Measurements from ENCODE around the gene GNA14.
A peak's percentile ranks its signal among the peaks of the same experiment; 100 is the strongest.

DNA sequence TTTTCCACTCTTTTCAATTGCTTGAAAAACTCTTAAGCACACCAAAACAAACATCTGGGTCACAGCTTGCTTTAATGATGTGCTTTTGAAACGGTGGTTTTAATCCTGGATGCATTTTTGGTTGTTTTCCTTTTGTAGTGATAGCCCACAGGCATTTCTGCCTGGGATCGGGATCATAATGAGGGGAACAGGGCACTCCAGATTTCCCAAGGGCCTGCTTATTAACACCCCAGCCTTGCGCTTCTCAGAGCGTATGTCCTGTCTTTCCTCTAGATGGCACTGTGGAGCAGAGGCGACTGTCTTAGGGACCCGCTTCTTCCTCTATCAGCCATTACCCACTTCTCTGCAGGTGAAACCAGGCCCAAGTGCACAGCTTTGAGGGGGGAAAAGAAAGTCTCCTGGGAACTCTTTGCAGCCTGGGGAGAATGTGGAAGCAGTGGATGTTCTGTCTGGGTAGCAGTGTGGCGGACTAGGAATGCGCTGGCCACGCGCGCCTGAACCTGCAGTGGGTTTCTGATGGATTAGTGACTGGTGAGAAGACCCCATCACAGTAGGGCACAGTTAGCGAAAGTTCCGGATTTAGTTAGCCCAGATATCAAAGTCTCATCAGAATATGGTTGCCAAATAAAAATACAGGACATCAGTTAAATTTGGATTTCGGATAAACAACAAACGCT, 190.1 kb downstream of the GNA14 start:
- TF ChIP-seq BHLHE40 (IDR thresholded peaks at IDR 0.05; ENCODE audit: low read depth, low read length) (no peak), RNF2 (IDR thresholded peaks at IDR 0.05; ENCODE audit: borderline replicate concordance, low read depth) (no peak), NR3C1 (IDR thresholded peaks at IDR 0.05) (no peak), POLR2A (IDR thresholded peaks at IDR 0.05; ENCODE audit: low read length) (no peak), KDM1A (IDR thresholded peaks at IDR 0.05; ENCODE audit: low read depth) (no peak), RCOR1 (IDR thresholded peaks at IDR 0.05; ENCODE audit: low read depth, low read length) (no peak), CEBPB (IDR thresholded peaks at IDR 0.05) (no peak), EP300 (IDR thresholded peaks at IDR 0.05) (no peak), MYC (IDR thresholded peaks at IDR 0.05; ENCODE audit: borderline replicate concordance, low read length) (no peak)
- TF ChIP-seq, protein P1, sequence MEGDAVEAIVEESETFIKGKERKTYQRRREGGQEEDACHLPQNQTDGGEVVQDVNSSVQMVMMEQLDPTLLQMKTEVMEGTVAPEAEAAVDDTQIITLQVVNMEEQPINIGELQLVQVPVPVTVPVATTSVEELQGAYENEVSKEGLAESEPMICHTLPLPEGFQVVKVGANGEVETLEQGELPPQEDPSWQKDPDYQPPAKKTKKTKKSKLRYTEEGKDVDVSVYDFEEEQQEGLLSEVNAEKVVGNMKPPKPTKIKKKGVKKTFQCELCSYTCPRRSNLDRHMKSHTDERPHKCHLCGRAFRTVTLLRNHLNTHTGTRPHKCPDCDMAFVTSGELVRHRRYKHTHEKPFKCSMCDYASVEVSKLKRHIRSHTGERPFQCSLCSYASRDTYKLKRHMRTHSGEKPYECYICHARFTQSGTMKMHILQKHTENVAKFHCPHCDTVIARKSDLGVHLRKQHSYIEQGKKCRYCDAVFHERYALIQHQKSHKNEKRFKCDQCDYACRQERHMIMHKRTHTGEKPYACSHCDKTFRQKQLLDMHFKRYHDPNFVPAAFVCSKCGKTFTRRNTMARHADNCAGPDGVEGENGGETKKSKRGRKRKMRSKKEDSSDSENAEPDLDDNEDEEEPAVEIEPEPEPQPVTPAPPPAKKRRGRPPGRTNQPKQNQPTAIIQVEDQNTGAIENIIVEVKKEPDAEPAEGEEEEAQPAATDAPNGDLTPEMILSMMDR (IDR thresholded peaks at IDR 0.05), result peak; percentile 81
- TF ChIP-seq, protein P2, sequence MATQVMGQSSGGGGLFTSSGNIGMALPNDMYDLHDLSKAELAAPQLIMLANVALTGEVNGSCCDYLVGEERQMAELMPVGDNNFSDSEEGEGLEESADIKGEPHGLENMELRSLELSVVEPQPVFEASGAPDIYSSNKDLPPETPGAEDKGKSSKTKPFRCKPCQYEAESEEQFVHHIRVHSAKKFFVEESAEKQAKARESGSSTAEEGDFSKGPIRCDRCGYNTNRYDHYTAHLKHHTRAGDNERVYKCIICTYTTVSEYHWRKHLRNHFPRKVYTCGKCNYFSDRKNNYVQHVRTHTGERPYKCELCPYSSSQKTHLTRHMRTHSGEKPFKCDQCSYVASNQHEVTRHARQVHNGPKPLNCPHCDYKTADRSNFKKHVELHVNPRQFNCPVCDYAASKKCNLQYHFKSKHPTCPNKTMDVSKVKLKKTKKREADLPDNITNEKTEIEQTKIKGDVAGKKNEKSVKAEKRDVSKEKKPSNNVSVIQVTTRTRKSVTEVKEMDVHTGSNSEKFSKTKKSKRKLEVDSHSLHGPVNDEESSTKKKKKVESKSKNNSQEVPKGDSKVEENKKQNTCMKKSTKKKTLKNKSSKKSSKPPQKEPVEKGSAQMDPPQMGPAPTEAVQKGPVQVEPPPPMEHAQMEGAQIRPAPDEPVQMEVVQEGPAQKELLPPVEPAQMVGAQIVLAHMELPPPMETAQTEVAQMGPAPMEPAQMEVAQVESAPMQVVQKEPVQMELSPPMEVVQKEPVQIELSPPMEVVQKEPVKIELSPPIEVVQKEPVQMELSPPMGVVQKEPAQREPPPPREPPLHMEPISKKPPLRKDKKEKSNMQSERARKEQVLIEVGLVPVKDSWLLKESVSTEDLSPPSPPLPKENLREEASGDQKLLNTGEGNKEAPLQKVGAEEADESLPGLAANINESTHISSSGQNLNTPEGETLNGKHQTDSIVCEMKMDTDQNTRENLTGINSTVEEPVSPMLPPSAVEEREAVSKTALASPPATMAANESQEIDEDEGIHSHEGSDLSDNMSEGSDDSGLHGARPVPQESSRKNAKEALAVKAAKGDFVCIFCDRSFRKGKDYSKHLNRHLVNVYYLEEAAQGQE (IDR thresholded peaks at IDR 0.05), result no peak
- TF ChIP-seq, protein P3, sequence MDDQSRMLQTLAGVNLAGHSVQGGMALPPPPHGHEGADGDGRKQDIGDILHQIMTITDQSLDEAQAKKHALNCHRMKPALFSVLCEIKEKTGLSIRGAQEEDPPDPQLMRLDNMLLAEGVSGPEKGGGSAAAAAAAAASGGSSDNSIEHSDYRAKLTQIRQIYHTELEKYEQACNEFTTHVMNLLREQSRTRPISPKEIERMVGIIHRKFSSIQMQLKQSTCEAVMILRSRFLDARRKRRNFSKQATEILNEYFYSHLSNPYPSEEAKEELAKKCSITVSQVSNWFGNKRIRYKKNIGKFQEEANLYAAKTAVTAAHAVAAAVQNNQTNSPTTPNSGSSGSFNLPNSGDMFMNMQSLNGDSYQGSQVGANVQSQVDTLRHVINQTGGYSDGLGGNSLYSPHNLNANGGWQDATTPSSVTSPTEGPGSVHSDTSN (IDR thresholded peaks at IDR 0.05), result no peak
- TF ChIP-seq, protein P4, sequence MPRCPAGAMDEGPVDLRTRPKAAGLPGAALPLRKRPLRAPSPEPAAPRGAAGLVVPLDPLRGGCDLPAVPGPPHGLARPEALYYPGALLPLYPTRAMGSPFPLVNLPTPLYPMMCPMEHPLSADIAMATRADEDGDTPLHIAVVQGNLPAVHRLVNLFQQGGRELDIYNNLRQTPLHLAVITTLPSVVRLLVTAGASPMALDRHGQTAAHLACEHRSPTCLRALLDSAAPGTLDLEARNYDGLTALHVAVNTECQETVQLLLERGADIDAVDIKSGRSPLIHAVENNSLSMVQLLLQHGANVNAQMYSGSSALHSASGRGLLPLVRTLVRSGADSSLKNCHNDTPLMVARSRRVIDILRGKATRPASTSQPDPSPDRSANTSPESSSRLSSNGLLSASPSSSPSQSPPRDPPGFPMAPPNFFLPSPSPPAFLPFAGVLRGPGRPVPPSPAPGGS (IDR thresholded peaks at IDR 0.05), result no peak
- TF ChIP-seq, protein P5, sequence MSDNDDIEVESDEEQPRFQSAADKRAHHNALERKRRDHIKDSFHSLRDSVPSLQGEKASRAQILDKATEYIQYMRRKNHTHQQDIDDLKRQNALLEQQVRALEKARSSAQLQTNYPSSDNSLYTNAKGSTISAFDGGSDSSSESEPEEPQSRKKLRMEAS (IDR thresholded peaks at IDR 0.05), result no peak
